Spleen (tissue), 11 donors: ENCODE data around the gene MYL3. TPM values are rescaled to one million over a fixed set of nuclear protein-coding genes. Genes with fewer than 3 reads are reported as not detected.

Experiments
- DNase-seq: peaks from one replicate; pipeline ENCODE4 v3.0.0-alpha.2; 2020
- H3K27ac ChIP-seq, 8 donors: fragments of 200-600 bp; sonication (generic) in 7 of 8; 1 replicate in 4 of 8; 2 replicates in 4 of 8; pipeline versions ENCODE4 v1.5.0 to v1.8.0; 2016 to 2021; ENCODE audit warnings: inconsistent platforms in 4 of 8, mild to moderate bottlenecking in 4 of 8, moderate library complexity in 1 of 8
- H3K27me3 ChIP-seq, 7 donors: fragments of 200-600 bp; sonication (generic) in 6 of 7; replicated peaks in 1 of 7; 1 replicate in 4 of 7; 2 replicates in 3 of 7; pipeline versions ENCODE4 v1.5.0 to v1.8.0; 2016 to 2021; ENCODE audit warnings: inconsistent platforms in 3 of 7, mild to moderate bottlenecking in 1 of 7
- H3K36me3 ChIP-seq, 6 donors: fragments of 200-600 bp; sonication (generic) in 5 of 6; 1 replicate in 4 of 6; 2 replicates in 2 of 6; pipeline versions ENCODE4 v1.5.0 to v1.8.0; 2016 to 2021; ENCODE audit warnings: inconsistent platforms in 2 of 6
- H3K4me1 ChIP-seq, 6 donors: fragments of 200-600 bp; sonication (generic) in 5 of 6; 1 replicate in 3 of 6; 2 replicates in 3 of 6; pipeline versions ENCODE4 v1.5.0 to v1.8.0; 2016 to 2021; ENCODE audit warnings: inconsistent platforms in 3 of 6
- H3K4me3 ChIP-seq, 8 donors: fragments of 200-600 bp; sonication (generic) in 7 of 8; 1 replicate in 4 of 8; 2 replicates in 4 of 8; pipeline versions ENCODE4 v1.5.0 to v1.8.0; 2016 to 2021; ENCODE audit warnings: inconsistent platforms in 4 of 8, mild to moderate bottlenecking in 4 of 8, moderate library complexity in 2 of 8
- H3K9me3 ChIP-seq, 8 donors: fragments of 200-600 bp; sonication (generic) in 7 of 8; 1 replicate in 4 of 8; 2 replicates in 4 of 8; pipeline versions ENCODE4 v1.5.0 to v1.8.0; 2016 to 2021; ENCODE audit warnings: inconsistent platforms in 4 of 8
- POLR2A ChIP-seq, 3 donors: fragments of 450-650 bp; IDR thresholded peaks; one replicate each; pipeline ENCODE4 v1.5.1; 2017; ENCODE audit warnings: antibody characterized with exemption in 3 of 3, mild to moderate bottlenecking in 1 of 3
- POLR2AphosphoS5 ChIP-seq, 3 donors: sonication (generic); formaldehyde crosslinking; IDR thresholded peaks; one replicate each; pipeline ENCODE4 v1.5.1; 2017; ENCODE audit warnings: antibody characterized with exemption in 3 of 3
- WGBS, 5 donors: extraction: QIAGEN DNeasy Blood & Tissue Kit in 3 of 5; methylation state at CpG; one replicate each; pipeline versions ENCODE4 v1.1.5 to v1.1.7; 2013 to 2018; 5-methylcytosine and 5-hydroxymethylcytosine counted together
- intact Hi-C: fragments of 100-400 bp; cut with DNase I; formaldehyde crosslinking; loops from one replicate; pipeline ENCODE4 v1.15.0; 2023; ENCODE audit warnings: low total_unique reads
- polyA plus RNA-seq, 3 donors: library from polyadenylated mRNA; stranded (reverse); fragments of 200-250 nt; gene quantifications; one replicate each; pipeline ENCODE4 v1.2.1, GENCODE V29; 2013
- total RNA-seq, 7 donors: library from RNA; depleted of rRNA in 3 of 7; stranded (reverse); fragments of >200 nt in 3 of 7; fragmentation: NEBNext Ultra II Directional in 4 of 7; extraction: Animal tissue kit (Norgen Biotek cat#: 25700) in 4 of 7; gene quantifications; one replicate each; pipeline versions ENCODE4 v1.1.0 to v1.2.1, GENCODE V29; 2016 to 2021
- TF ChIP-seq, protein P1 (sequence below), 11 experiments: fragments of 200-600 bp in 7 of 11; fragments of 450-650 bp in 4 of 11; sonication (generic) in 4 of 11; IDR thresholded peaks in 8 of 11; conservative IDR thresholded peaks in 3 of 11; 1 replicate in 7 of 11; 2 replicates in 4 of 11; pipeline versions ENCODE4 v1.4.0 to v1.8.0; 2016 to 2021; ENCODE audit warnings: antibody characterized with exemption in 11 of 11, inconsistent platforms in 4 of 11, mild to moderate bottlenecking in 1 of 11
- donor health status: healthy with polysubstance abuse.
- donor health status: DM: no; HTN: no; CAD: no; lungs with moderate emphysema.
- donor health status: DM: no; HTN: no; CAD: no.
- donor health status: Bipolar disorder and iron deficiency.
- donor health status: healthy.
- donor health status: DM: no; HTN: no; CAD: no.
- donor health status: DM: yes; HTN: yes; CAD: no.

MYL3 gene
- total and polyA plus RNA-seq, 10 donors, result 1.9 to 16.2 (median 6.0) TPM

GRCh38 chr3:46897031-46897430 lies 33.8 kb upstream of the MYL3 start:
- intact Hi-C loops, result loop anchor here (5.0 kb wide), 1 partner anchor 190 kb away; no protein-coding TSS in a partner anchor
- WGBS, 5 donors, result 82 to 97% (median 92%) methylated on average over 2 of the region's 2 CpGs
- Histone ChIP-seq H3K27ac (no peak overlapping the region), H3K27me3 (peaks cover 0 to 58% (median 20%) of the 10 kb centered on the region in 7 donors), H3K36me3 (no peaks in the 10 kb centered on the region), H3K4me3 (no peak overlapping the region), H3K9me3 (no peaks in the 10 kb centered on the region), H3K4me1 (peaks cover 4 to 50% (median 25%) of the 10 kb centered on the region in 6 donors)
- DNase-seq, result peak; percentile 51
- TF ChIP-seq POLR2A (IDR thresholded peaks at IDR 0.05) (no peak), POLR2AphosphoS5 (IDR thresholded peaks at IDR 0.05) (no peak)
- TF ChIP-seq, protein P1, sequence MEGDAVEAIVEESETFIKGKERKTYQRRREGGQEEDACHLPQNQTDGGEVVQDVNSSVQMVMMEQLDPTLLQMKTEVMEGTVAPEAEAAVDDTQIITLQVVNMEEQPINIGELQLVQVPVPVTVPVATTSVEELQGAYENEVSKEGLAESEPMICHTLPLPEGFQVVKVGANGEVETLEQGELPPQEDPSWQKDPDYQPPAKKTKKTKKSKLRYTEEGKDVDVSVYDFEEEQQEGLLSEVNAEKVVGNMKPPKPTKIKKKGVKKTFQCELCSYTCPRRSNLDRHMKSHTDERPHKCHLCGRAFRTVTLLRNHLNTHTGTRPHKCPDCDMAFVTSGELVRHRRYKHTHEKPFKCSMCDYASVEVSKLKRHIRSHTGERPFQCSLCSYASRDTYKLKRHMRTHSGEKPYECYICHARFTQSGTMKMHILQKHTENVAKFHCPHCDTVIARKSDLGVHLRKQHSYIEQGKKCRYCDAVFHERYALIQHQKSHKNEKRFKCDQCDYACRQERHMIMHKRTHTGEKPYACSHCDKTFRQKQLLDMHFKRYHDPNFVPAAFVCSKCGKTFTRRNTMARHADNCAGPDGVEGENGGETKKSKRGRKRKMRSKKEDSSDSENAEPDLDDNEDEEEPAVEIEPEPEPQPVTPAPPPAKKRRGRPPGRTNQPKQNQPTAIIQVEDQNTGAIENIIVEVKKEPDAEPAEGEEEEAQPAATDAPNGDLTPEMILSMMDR (IDR thresholded peaks at IDR 0.05 in 8 of 11, conservative IDR thresholded peaks at IDR 0.05 in 3 of 11), result no peak

GRCh38 chr3:46896386-46896785 lies 33.1 kb upstream of the MYL3 start:
- H3K36me3 ChIP-seq, result no peaks in the 10 kb centered on the region
- DNase-seq, result peak; percentile 60
- 76 to 90% (median 79%) methylated on average over 5 of the region's 5 CpGs for WGBS, 5 donors
- peaks cover 4 to 56% (median 29%) of the 10 kb centered on the region in 6 donors for H3K4me1 ChIP-seq
- H3K27ac ChIP-seq, result no peak overlapping the region
- intact Hi-C loops, result loop anchor here (5.0 kb wide), 1 partner anchor 189 kb away; no protein-coding TSS in a partner anchor
- peaks cover 0 to 65% (median 20%) of the 10 kb centered on the region in 7 donors for H3K27me3 ChIP-seq
- no peaks in the 10 kb centered on the region for H3K9me3 ChIP-seq
- H3K4me3 ChIP-seq, result no peak overlapping the region
- TF ChIP-seq POLR2AphosphoS5 (IDR thresholded peaks at IDR 0.05) (no peak), POLR2A (IDR thresholded peaks at IDR 0.05) (no peak)
- TF ChIP-seq, protein P1 (IDR thresholded peaks at IDR 0.05 in 8 of 11, conservative IDR thresholded peaks at IDR 0.05 in 3 of 11), result no peak

- intact Hi-C loops, result loop anchor here (5.0 kb wide), 1 partner anchor 188 kb away; no protein-coding TSS in a partner anchor
- Histone ChIP-seq H3K9me3 (no peaks in the 10 kb centered on the region), H3K4me1 (peaks cover 4 to 62% (median 29%) of the 10 kb centered on the region in 6 donors), H3K36me3 (no peaks in the 10 kb centered on the region), H3K27me3 (peaks cover 0 to 71% (median 20%) of the 10 kb centered on the region in 7 donors), H3K27ac (no peak overlapping the region), H3K4me3 (no peak overlapping the region)
- TF ChIP-seq POLR2AphosphoS5 (IDR thresholded peaks at IDR 0.05) (no peak), POLR2A (IDR thresholded peaks at IDR 0.05) (no peak)
- TF ChIP-seq, protein P1 (IDR thresholded peaks at IDR 0.05 in 8 of 11, conservative IDR thresholded peaks at IDR 0.05 in 3 of 11), result no peak
- WGBS, 5 donors, result 68 to 95% (median 86%) methylated on average over 4 of the region's 4 CpGs
- peak; percentile 39 for DNase-seq
Measured at GRCh38 chr3:46895761-46896160, 32.5 kb upstream of the MYL3 start.

DNA sequence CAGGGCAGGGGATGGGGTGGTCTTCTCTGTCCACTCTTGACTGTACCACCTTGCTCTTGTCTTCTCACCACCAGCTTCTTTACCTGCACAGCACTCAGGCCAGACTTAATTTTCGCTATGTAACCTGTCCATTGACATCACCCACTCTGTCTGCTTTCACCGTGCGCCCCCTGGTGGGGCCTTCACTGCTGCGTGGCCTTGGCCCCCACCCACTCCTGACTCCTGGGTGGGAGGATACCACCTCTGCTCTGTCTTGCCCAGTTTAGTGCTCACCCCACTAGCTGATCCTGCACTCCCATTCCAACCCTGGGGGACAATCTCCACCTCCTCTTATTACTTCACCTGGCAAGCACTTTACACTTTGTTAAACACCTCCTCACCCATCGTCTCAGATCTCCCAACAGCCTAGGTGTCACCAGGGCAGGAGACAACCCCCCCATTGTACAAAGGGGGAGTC lies 32.0 kb upstream of the MYL3 start:
- H3K4me3 ChIP-seq, result no peak overlapping the region
- WGBS, 5 donors, result 15 to 23% (median 21%) methylated on average over 5 of the region's 5 CpGs
- intact Hi-C loops, result loop anchor here (5.0 kb wide), 1 partner anchor 188 kb away; no protein-coding TSS in a partner anchor
- TF ChIP-seq POLR2A (IDR thresholded peaks at IDR 0.05) (no peak), POLR2AphosphoS5 (IDR thresholded peaks at IDR 0.05) (peak in 2 of 3 donors; percentile 12 to 48)
- TF ChIP-seq, protein P1 (IDR thresholded peaks at IDR 0.05 in 8 of 11, conservative IDR thresholded peaks at IDR 0.05 in 3 of 11), result peak; percentile 74 to 91 (median 85)
- H3K4me1 ChIP-seq, result peaks cover 4 to 67% (median 29%) of the 10 kb centered on the region in 6 donors
- H3K27me3 ChIP-seq, result peaks cover 0 to 76% (median 20%) of the 10 kb centered on the region in 7 donors
- no peaks in the 10 kb centered on the region for H3K9me3 ChIP-seq
- no peaks in the 10 kb centered on the region for H3K36me3 ChIP-seq
- no peak overlapping the region for H3K27ac ChIP-seq
- peak; percentile 90 for DNase-seq
